GM12874 (cell line): ENCODE results near the gene ROR2.

Experiments used
- CTCF ChIP-seq: IDR thresholded peaks from 2 replicates; pipeline ENCODE4 v1.5.1; 2011; ENCODE audit warnings: low read depth, mild to moderate bottlenecking, control low read depth, low read length, moderate library complexity; ENCODE audit not compliant: insufficient read depth

The ROR2 gene

GRCh38 chr9:91533382-91533781 is 416.6 kb downstream of the ROR2 start:
- TF ChIP-seq CTCF: no peak

GRCh38 chr9:91532325-91532724 is 417.7 kb downstream of the ROR2 start:
- no peak for TF ChIP-seq CTCF

GRCh38 chr9:91530829-91531228 is 419.2 kb downstream of the ROR2 start:
- TF ChIP-seq CTCF: no peak

- no peak for TF ChIP-seq CTCF
These were observed 427.5 kb downstream of the ROR2 start for GRCh38 chr9:91522481-91522880.

- TF ChIP-seq CTCF: no peak
These were observed 430.3 kb downstream of the ROR2 start for GRCh38 chr9:91519520-91520277.

- no peak for TF ChIP-seq CTCF
These were observed 431.6 kb downstream of the ROR2 start for GRCh38 chr9:91518462-91518861.

GRCh38 chr9:91517801-91518200 is 432.2 kb downstream of the ROR2 start:
- no peak for TF ChIP-seq CTCF
